Prostate gland (tissue), 2 donors: Measurements from ENCODE around the gene FBP1.

Source experiments
- CTCF ChIP-seq, 4 experiments: fragments of 200-600 bp in 2 of 4; fragments of 450-650 bp in 2 of 4; sonication (generic) in 2 of 4; IDR thresholded peaks; 1 replicate in 3 of 4; 2 replicates in 1 of 4; pipeline ENCODE4 v1.5.1; 2016 to 2019; ENCODE audit warnings: antibody characterized with exemption in 4 of 4, mild to moderate bottlenecking in 2 of 4, moderate library complexity in 2 of 4
- POLR2A ChIP-seq: fragments of 450-650 bp; IDR thresholded peaks from one replicate; pipeline ENCODE4 v1.6.1; 2016; ENCODE audit warnings: antibody characterized with exemption, mild to moderate bottlenecking

- no peak for TF ChIP-seq CTCF (IDR thresholded peaks at IDR 0.05)
- no peak for TF ChIP-seq POLR2A
Measured at GRCh38 chr9:94630833-94631232, 8.5 kb downstream of the FBP1 start.
